CD4-positive, alpha-beta T cell treated with Interferon alpha-2 for 1 hour (primary cell): ENCODE results near the gene ENTPD2.

Source experiments
- DNase-seq, 2 donors: peaks; one replicate each; pipeline ENCODE4 v3.0.0-alpha.2; 2020 to 2022

The ENTPD2 gene

DNA sequence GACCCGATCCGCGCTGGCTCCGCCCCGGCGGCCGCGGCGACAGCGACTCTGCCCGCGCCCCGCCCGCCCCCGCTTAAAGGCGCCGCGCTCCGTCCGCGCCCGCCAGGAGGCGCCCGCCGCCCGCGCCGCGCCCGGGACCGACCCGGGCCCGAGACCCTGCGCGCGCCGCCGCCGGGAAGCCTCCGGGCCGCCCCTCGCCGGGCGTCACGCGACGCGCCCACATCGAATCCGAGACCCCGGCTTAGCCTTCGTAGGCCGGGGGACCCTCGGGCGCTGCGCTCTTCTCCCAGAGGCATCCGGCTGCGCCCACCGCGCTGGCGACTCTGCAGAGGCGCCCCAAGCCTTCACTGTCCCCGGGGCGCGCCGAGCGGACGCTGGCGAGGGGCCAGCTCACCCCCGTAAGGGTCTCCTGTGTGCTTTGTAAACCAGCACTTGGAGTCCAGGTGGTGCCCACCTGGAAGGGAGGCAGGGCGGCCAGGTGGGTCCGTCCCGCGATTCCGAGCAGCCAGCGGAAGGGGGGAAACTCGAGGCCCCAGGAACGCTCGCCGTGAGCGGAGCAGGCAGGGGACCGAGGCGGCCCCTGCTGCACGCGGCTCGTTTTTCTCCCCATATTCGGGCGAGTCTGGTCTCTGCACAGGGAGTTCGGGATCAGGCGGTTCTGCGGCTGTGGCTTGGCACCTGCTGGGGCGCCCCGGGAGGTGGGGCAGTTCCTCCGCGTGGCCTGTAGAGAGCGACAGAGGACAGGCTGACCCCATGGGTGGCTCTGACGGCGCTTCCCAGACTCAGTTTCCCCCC, 25.4 kb downstream of the ENTPD2 start:
- peak; percentile 65 to 81 for DNase-seq

DNA sequence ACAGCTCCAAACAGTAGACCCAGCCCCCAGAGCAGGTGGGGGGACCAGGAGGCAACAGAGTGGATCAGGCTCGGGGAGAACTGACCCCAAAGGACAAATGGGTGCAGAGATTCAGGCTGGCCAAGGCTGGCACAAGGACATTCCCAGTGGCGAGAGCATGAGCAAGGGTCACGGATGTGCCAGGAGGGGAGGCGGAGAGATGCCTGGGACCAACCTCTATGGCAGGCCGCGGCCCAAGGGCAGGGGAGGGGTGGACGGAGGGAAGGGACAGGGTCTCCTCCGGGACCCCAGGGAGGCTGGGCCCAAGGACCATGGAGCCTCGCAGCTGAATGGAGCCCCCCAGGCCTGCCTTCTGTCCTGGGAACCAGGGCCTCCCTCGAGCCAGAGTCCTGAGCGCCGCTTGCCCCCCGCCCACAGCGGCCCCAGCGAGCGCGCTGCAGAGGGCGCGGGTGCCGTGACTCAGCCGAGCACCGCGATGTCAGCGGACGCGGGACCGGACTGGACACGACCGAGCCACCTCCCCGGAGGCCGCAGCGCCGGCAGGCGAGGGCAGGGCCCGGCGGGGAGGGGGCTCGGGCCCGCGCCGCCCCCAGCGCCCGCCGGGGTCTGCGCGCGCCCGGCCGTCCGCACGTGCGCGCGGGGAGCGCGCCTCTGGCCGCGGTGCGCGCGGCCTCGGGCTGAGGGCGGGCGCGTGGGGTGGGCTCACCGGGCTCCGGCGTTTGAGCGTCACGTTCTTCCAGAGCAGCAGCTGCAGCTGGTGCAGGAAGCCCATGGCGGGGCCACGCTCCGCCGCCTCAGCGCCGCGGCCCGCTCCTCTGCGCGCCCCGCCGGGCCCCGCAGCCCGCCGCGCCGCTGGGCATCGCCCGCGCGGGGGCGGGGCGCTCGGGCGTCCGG, 26.2 kb downstream of the ENTPD2 start, which contains the start of gene ABCA2:
Gene ABCA2 (minus strand): TSS at position 869 of the 894 bp plus-strand sequence. CDS start 97 bp downstream, at position 772.
- no peak for DNase-seq

DNA sequence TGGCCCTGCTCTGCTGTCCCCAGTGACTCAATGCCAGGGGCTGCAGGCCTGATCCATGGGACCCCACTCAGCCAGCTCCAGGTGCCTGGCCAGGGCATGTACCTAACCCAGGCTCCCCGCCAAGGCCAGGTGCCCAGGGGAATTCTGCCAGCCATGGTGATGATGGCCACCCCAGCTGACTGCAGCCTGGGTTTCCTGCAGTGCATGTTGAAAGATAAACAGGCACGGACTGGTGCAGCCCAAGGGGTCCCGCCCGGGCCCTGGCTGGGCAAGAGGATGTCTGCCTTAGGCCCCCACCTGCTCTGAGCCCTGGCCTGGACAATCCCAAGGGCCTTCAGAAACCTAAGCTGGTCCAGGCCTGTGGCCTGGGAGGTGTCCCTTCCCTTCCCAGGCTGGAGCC, 27.0 kb downstream of the ENTPD2 start:
- DNase-seq: no peak

DNA sequence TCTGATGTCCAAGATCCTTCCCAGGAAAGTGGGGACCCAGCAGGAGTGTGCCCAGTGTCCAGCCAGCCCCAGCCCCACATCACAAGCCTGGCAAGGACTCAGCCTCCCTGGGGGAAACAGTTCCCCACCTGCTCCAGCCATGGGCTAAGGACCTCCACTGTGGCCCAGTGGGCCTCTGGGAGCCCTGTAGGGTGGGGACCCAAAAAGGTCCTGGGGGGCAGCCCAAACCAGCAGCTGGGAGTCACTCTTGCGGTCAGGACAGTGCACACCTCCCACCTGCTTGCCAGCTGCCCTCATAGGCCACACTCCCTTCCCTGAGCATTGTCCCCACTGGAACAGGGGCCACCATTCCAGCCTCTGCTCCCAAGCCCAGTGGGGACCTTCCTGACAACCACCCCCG, 27.5 kb downstream of the ENTPD2 start:
- no peak for DNase-seq

DNA sequence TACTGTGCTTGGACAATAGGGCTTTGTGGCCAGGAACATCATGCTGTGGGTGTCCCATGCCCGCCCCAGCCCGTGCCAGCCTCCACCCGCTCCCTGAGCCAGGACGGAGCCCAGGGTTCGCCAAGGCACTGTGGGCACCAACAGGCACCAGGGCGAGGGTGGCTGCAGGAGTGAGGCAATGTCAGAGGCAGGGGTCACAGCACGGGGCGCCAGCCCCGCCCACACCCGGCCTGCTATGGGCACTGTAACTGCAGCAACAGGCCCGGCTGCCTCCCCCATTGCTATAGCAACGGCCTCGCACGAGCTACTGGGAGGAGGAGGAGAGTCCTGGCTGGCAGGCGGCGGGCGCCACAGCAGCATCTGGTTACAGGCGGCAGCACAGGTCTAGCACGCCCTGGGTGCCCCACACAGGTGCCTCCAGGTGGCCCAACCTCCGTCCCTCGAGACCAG, 28.3 kb downstream of the ENTPD2 start:
- DNase-seq: peak; percentile 24 to 31

DNA sequence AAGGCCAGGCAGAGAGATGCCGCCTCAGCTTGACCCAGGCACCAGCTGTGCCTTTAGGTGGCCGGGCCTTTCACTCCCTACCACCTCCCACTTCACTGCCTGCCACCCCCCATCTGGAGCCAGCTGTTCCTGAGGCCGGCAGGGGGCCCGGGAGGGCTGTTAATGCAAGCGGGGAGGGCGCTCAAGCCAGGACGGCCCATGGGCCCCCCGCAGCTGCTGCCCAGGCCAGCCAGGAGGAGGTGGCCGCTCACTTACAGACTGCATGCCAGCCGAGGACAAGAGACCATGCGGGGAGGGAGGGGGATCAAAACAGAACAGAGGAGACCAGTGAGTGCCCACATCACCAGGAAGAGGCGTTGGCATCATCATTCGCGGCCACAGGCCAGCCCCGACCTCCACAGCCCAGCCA, 30.3 kb downstream of the ENTPD2 start:
- DNase-seq: no peak

DNA sequence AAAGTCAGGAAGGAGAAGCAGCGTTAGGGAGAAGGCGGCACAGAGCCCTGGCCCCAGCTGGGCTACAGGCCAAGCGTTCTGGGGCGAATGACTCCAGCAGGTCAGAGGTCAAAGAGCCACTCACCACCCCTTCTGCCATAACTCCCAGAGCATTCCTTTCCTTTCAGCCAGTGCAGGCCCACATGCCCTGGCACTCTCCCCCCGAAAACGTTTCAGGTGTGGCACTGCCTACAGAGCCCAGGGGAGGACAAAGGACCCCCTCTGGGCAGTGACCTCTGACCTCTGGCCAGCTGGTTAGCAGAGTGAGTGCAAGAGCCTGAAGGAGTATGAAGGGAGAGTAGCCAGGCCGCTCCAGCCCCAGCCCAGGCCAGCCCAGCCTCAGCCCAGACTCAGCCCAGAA, 30.7 kb downstream of the ENTPD2 start:
- DNase-seq: no peak

DNA sequence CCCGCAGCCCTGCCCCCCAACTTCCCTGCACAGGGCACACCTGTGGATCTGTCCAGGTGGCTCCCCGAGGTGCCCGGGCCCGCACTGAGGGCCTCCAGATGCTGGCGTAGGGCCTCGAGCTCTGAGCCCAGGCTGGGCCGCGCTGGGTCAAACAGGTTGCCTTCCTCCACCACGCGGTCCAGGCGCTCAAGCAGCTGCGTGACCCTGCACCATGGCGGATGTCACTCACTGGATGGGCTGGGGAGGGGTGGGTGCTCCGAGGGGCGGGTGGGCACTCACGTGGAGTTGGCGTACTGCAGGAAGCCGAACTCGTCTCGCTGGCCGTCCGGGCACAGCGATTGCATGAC, 31.2 kb downstream of the ENTPD2 start:
- no peak for DNase-seq

DNA sequence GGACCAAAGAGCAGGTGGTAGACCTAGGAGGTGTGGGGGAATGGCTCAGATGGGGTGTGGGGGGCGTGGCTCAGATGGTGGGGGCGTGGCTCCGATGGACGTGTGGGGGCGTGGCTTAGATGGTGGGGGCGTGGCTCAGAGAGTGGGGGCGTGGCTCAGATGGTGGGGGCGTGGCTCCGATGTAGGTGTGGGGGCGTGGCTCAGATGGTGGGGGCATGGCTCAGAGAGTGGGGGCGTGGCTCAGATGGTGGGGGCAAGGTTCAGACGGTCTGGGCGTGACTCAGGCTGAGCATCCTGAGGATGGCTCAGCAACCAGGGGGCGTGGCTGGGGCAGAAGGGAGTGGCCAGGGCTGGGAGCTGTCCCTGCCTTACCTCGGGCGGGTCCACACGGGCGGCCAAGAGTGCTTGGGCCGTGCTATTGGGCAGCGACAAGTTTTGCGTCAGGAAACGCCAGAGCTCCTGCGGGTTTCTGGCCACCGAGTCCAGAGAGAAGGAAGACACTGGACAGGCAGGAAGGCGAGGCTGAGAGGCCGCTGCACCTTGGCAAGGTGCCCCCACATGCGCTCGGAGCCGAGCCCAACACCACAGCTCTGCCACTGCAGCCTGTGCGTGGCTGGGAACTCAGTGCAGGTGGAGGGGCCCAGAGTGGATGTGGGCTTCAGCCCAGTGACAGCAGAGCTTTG, 31.7 kb downstream of the ENTPD2 start:
- DNase-seq: peak; percentile 72 to 79

DNA sequence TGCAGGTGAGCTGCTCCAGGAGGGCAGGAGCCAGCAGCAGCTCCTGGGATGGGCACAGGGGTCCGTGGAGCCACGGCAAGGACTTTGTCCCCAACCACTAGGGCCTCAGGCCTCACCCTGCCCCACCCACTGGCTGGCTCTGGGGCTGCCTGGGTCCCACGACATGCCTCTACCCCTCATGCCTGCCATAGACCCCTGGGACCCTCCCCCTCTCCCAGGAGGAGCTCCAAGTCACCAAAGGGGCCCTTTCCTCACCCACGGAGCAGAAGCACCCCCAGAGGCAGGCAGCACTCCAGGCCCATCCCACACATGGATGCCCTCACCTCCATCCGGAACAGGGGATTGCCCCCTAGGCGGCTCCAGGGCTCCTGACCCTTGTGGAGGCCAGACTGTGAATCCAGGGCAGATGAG, 32.3 kb downstream of the ENTPD2 start:
- no peak for DNase-seq

DNA sequence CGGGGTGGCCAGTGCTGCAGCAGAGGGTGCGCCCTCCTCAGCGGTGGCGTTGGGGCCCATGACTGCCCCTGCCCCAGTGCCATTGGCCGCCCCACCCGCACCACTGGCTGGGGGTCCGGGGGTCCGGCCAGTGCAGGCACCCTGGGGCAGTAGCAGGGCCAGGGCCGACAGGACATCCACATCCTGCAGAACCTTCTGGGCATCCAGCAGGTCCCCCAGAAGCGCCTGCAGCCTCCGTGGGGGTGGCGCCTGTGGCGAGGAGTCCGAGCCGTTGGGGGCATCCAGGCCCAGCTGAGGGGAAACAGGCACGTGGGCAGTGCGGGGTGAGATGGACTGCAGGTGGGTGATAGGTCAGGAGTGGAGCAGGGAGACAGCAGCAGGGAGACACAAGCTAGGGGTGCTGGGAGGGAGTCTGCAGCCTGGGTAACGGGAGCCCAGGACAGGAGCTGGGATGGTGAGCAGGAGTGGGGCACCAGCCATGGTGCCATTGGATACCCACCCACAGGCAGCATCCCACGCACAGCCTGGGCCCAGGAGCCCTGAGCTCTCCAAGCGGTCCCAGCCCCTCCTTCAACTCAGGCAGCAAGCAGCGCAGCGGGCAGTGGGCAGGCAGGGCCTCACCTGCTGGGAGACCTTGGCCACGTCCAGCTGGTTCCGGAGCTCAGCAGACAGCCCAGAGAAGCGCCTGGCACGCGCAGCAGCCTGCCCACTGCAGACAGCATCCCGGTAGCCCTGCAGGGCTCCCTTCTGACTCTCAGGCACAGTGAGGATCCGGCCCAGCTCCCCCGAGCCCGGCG, 32.9 kb downstream of the ENTPD2 start:
- DNase-seq: no peak

DNA sequence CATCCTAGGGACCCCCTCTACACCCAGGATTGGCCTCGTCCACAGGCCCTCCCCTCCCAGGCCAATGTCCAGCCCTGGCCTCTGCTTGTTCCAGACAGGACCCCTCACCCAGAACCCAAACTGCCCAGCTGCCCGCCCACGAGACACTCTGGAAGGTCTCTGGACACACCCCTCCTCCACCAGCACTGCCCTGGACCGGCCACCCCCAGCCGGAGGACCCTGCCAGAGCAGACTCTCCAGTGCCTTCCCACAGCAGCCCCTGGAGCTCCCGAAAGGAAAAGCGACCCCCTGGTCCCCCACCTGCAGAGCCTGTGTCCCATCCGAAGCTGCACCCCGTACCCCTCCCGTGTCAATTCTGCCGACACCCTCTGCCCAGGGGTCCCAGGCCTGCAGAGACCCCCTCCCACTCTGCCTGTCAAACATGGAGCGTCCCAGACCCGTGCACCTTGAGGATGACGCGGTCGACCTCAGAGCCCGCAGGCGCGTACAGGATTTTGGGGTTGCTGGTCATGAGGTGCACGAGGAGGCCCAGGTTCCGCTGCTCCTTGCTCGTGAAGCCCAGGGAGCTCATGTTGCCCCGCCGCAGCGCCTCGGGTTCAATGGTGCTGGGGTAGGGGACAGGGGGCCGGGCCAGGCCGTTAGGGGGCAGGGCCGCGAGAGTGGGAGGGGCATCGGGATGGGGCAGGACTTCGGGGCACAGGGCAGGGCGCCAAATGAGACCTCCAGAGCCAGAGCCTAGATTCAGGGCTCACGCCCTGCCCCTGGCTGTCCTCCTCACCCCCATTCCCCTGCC, 33.8 kb downstream of the ENTPD2 start:
- DNase-seq: no peak

DNA sequence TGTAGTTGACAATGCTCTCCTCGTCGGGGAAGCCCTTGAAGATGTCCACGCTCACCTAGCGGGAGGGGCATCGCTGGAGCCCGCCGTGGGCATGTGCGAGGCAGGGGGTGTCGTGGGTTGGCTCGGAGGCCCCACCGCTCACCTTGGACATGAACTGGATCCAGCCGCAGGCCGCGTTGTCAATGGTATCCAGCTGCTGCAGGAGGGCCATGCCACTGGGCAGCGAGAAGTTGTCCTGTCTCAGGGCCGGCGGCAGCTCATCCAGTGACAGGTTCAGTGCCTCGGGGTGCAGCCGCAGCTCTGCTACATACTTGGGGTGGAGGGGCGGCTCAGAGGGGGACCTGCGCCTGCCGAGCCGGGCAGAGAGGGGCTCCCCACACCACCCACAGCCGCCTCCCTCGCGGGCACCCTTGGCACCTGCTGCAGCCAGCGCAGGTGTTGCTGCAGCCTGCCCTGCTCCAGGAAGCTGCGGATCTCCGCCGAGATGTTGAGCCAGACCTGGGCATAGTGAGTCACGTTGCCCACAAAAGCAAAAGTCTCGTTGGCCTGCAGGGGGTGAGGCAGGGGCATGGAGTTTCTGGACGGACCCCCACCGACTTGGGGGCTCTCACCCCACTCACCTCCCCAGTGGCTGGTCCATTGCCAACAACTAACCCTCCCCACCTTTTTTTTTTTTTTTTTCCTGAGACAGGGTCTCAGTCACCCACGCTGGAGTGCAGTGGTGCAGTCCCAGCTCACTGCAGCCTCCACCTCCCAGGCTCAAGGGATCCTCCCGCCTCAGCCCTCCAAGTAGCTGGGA, 34.9 kb downstream of the ENTPD2 start:
- DNase-seq: no peak

DNA sequence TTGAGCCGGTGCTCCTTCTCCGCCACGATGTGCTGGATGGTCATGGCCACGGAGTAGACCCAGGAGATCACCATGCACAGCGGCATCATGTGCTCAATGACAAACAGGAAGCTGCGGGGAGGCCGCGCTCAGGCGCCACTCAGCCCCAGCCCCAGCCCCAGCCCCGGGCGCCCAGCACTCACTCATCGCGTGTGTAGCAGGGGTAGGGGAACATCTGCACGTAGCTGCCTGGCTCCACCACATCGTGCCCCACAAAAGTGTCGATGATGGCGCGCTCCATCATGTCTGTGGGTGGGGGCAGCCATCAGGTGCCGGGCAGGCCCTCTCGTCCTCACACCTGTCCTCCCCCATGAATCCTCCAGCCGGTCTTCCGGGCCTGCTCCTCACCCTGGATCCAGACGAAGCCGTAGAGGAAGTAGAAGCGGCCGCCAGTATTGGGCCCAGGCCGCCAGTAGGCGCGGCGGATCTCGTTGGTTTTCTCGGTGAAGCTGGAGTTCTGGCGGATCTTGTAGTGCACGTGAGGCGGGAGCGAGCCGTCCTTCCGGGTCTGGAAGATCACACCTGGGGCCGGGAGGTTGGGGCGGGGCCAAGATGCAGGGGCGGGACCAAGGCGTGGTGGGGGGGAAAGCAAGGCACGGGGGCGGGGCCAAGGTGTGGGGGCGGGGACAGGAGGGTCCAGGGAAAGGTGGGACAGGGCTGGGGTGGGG, 35.9 kb downstream of the ENTPD2 start:
- DNase-seq: no peak

DNA sequence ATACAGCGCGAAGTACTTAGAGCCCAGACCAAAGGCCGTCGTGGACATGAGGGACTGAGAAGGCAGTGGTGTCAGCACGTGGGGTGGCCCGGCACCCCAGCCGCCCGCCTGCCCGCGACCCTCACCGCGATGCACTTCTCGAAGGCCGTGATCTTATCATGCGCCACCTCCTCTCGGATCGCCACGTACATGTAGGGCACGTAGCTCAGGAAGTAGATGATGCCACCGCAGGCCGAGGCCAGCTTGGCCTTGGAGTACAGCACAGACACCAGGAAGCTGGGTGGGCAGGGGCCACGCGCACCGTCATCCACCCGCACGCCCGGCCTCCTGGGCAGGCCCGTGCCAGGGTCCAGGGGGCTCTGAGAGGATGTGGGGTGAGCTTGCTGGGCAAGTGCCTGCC, 36.8 kb downstream of the ENTPD2 start:
- no peak for DNase-seq

DNA sequence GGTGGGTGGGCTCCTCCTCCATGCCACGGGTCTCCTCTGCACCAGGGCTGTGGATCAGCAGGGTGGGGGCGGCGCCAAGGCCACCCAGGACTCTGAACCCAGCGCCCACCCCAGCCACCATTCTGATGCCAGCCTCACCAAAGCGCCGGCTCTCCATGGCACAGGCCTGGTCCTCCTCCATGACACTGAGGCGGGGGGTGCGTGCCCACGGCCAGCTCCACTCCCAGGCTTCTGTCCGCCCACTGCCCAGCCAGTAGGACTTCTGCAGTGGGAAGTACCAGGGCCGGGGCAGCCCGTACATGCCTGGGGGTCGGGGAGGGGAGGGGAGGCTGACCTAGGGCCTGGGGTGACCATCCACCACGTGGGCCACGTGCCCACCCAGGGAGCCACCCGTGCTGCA, 37.4 kb downstream of the ENTPD2 start:
- DNase-seq: no peak

DNA sequence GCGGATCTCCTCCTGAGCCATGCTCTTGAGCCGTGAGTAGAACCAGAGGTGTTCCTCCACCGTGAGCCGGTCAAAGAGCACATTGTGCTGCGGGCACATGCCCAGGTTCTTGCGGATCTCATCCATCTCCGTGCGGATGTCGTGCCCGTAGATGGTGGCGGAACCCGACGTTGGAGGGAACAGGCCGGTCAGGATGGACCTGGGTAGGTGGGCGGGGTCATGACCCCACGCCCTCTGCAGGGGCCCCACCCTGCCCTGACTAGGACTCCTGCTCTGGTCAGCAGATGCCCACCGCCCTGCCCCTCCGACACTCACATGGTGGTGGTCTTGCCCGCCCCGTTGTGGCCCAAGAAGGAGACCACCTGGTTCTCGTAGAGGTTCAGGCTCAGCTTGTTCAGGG, 37.9 kb downstream of the ENTPD2 start:
- DNase-seq: no peak

DNA sequence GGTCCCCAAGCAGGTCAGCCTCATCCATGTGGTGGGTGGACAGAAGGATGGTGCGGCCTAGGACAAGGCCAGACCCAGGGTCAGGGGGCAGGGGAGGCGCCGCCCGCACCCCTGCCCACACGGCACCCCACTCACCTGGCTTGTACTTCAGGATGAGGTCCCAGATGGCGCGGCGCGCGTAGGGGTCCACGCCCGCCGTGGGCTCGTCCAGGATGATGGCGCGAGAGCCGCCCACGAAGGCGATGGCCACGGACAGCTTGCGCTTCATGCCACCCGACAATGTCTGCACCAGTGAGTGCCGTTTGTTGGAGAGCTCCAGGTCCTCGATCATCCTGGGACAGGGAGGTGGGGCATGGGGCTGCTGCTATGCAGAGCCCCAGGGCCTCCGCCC, 38.3 kb downstream of the ENTPD2 start:
- no peak for DNase-seq

DNA sequence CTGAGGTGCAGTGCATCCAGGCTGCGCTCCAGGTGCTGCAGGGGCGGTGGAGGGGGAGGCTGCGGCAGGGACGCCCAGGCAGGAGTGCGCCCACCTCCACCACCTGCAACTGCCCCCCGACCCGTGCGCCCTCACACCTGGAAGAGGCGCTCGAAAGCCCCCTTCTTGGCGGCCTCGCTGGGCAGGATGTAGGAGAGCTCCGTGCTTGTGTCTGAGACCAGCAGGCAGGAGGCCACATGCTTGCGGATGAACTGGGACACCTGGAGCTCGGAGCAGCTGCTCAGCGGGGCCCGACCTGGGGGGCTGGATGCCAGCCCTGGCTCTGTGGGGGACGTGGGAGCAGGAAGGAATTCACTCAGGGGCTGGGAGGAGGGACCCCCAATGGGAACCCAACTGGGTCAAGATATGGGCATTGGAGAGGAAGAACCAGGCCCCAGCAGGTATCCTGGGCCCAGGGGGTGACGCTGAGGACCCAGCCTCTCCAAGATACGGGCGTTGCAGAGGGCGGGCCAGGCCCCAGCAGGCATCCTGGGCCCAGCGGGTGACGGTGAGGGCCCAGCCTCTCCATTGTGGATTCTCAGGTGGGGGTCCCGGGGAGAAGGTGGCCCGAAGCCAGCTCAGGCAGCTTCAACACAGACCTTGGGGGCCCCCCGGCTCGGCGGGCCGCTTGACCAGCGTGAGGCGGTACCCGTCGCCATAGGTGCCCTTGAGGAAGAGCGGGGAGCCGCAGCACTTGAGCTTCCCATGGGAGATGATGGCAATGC, 38.9 kb downstream of the ENTPD2 start:
- DNase-seq: no peak
